GM18502 (cell line): ENCODE measurements around the gene GALM.
"Not testable (repeated sequence)": the region's sequence is repeated elsewhere in the genome, so short reads cannot be mapped to it uniquely, and the experiment has no call there.

Experiments used
- ATAC-seq: cut with Tn5 transposase; IDR thresholded peaks from one replicate; pipeline ENCODE4 v1.9.1; 2021; ENCODE audit warnings: mild to moderate bottlenecking; ENCODE audit not compliant: unreplicated experiment, poor library complexity

GALM gene

DNA sequence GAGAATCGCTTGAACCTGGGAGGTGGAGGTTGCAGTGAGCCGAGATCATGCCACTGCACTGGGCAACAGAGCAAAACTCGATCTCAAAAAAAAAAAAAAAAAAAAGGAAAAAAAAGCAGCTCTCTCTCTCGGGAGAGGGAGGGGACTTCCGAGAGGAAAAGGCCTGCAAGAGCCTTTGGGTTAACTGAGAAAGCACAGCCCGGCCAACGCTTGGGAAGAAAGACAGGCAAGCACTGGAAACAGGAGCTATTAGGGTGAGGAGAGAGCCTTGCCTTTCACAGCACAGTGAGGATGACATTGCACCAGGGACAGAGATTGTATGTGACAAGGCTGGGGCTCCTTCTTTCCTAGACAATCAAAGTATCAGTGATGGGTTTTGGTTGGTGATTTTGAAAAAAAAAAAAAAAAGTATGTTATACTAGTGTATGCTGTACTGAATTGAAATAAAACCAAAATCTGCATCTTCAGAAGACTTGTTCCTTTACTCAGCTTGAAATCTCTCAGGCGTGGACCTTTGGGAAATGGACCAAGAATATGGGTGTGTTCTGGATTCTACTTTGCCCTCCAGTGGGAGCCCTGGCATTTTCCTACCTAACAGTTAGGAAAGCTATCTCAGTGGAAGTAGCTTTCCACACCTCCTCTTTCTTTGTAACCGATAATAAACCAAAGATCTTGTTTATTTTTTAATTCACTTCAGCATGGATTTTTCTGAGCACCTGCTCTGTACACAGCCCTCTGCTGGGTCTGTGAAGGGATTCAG lies 68.6 kb downstream of the GALM start:
- no peak for ATAC-seq

DNA sequence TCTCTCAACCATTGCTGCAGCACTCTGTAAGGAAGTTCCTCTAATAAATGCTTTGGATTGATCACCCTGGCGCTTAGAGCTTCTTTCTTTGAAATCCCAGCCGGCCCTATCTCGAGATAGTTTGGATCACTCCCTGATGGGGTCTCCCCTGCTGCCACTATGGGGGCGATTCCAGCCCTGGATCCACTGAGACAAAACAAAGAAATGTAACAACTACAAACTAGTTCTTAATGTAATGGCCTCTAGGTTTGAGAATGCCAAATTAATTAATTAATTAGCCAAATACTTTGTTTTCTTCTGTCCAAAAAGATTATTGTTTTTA lies 70.0 kb downstream of the GALM start:
- no peak for ATAC-seq

DNA sequence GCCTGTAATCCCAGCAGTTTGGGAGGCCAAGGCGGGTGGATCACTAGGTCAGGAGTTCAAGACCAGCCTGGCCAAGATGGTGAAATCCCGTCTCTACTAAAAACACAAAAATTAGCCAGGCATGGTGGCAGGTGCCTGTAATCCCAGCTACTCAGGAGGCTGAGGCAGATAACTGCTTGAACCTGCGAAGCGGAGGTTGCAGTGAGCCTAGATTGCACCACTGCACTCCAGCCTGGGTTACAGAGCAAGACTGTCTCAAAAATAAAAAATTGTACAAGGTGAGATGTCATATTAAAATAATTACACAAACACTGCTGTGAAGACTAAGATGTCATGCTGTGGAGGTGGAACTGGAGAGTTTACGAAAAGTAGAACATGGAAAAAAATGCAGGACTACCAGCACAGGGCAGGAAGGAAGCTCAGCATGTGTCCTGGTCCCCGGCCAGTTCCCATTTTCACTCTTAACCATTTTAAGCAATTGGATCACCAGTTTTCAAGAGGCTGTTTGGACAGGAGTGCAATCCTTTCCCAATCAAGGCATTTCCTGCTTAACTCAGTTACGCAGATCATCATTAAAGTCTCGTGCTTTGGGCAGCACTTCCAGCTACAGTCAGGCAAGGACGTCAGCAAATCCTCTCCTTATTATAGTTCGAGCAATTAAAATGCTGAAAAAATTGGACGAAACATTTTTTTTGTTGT lies 71.2 kb downstream of the GALM start:
- ATAC-seq = not testable (repeated sequence)

DNA sequence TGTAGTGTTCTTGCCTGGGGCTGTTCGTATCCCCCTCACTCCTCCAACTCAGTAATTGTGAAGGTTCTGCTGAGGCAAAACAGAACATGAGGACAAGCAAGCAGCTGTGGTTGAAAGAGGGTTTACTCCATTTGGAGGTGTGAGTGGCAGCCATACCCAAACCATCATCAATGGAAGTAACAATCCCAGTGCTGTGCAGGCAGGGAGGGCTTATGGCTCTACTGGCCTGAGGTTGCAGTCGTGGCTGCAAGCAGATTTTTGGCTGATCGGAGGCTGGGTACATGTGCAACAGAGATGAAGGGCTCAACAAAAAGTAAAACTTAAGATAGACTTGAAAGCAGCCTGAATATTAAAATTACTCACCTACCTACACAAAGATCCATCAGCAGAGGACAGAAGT lies 72.0 kb downstream of the GALM start:
- no peak for ATAC-seq

DNA sequence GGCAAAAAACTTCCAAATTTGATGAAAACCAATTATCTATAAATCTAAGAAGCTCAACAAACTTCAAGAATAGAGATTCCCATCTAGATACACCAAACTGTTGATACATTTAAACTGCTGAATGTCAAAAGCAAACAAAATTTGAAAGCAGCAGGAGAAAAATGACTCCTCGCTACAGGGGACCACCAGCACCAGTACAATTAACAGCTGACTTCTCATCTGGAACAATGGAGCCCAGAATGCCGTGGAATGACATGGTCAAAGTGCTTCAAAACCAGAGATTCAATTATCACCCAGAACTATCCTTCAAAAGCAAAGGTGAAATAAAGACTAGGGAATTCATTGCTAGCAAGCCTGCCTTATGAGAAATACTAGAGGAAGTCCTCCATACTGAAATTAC lies 73.6 kb downstream of the GALM start:
- ATAC-seq = no peak

DNA sequence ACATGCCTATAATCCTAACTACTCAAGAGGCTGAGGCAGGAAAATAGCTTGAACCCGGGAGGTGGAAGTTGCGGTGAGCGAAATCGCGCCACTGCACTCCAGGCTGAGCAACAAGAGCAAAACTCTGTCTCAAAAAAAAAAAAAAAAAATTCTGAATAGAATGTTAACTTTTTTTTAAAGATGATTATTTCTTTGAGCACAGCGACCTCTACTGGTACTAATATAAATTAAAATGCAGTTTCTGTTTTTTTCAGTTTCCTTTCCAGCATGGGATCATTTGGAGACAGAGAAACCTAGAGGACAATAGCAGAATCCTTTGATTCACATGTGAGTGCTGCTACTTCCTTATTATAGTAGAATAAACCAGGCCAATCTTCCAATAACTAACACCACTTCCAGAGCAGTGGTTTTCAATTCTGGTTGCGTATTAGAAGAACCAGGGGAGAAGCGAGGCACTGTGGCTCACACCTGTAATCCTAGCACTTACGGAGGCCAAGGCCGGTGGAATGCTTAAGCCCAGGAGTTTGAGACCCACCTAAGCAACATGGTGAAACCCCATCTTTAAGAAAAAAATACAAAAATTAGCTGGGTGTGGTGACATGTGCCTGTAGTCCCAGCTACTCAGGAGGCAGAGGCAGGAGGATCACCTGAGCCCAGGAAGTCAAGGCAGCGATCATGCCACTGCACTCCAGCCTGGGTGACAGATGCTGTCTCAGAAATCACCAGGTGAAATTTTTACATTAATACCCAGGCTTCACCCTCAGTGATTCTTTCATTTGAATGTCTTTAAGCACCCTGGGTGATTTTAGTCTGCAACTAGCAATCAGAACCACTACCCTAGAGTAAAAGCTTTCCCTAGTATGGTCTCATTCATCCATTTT lies 75.2 kb downstream of the GALM start:
- ATAC-seq = no peak

DNA sequence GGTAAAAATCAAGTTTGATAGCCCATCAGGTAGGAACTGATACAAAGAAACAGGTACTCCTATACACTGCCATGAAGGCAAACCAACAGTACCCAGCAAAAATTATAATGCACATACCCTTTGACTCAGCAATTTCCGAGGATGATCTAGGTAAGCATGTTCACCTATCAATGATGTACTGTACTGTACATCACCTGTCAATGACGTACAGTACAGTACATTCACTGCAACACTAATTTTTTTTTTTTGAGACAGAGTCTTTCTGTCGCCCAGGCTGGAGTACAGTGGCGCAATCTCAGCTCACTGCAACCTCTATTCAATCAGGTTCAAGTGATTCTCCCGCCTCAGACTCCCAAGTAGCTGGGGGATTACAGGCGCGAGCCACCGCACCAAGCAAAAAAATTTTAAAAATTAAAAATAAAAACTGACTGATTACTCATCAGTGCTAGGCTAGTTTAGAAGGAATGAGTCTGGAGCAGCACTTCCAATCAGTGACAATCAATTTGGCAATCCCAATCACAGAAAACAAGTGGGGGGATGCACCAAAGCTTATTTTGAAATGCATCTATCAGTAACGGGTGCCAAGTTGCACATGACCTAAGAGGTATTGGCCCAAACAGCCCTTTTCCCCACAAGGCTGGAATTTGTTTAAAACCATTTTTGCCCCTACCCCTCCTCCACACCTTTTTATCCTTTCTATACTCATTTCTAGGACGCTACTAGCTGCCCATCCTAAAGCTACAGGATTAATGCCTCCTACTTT lies 77.1 kb downstream of the GALM start:
- ATAC-seq = no peak

DNA sequence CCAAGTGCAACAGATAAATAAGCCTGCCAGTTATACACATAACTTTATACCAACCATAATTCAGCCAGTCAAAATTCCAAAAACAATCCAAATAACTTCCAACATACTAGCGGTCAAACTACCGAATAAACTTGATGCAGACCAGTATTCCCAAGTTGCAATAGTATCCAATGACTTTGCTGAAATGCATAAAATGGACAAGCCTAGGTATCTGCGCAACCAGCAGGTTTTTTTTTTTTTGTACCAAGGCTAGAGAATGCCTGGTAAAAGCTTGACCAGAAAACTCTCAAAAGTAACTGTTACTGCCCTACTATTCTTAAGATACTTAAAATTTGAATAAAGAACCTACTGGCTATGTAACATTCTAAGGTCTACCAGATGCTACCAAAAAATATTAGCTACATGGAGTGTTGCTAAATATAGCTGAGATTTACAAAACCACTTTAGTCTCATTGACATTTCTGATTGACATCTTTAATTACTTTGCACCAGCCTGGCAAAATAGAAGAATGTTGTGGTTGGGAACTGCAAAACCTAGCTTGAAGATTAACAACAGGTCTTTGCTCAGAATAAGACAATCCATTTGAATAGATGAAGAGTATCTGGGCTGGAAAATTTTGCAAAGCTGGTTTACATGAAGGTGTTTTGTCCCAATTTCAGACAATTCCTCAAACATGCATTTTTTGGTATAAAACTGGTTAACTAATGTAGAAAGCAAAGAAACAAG lies 77.9 kb downstream of the GALM start:
- no peak for ATAC-seq

DNA sequence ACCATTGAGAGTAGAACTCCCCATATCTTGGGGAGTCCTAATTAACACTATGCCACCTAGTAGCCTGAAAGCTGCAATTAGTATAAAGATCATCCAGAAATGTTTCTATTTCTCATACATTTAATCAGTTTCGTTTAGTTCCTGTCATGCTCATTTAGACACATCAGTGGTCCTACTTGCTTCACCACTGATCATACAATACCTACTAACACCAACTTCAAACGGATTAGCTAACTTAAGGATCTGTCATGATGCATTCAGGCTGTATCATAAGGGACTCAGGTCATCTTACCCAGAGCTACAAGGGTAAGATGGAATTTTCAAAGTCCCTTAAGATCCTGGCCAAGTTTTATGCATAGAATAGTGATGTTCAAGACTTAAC lies 78.5 kb downstream of the GALM start:
- no peak for ATAC-seq

DNA sequence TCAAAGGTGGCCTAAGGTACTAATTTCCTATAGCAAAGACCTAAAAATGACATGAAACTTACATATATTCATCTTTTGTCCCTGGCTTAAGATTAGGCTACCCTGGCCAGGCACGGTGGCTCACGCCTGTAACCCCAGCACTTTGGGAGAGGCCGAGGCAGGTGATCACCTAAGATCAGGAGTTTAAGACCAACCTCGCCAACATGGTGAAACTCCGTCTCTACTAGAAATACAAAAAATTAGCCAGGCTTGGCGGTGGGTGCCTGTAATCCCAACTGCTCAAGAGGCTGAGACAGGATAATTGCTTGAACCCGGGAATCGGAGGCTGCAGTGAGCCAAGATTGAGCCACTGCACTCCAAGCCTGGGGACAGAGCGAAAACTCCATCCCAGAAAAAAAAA lies 79.4 kb downstream of the GALM start:
- no peak for ATAC-seq

DNA sequence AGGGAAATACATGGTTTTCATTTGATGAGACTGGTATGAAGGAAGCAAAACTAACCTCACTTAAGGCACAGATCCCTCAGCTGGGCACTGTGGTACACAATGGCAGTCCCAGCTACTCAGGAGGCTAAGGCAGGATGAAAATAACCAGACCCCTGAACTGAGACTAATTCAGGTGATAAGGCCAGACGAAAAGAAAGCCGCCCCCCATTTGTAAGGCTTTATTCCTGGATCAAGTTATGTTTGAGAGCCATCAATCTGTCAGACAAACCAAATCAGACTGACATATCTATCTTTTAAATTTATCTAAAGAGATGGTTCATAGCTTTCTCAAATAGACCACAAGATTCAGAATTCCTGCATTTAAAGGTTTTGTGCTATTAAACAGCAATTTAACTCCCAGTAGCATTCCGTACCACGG lies 81.1 kb downstream of the GALM start:
- no peak for ATAC-seq

DNA sequence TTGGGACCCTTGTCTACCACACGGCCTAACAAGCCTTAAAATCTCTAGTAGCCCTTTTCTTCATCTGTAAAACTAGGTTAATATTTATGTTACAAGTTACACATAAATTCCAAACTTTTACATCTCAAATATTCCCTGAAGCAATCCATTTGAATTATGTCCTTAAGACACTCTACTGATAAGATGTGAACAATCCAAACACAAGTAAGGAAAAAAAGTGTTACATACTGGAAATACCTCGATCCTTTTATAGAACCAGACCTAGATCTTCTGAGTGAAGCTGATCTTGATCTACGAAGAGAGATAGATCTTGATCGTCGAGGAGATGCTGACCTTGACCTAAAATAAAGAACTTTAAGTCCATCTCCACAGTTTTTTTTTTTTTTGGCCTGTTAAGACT lies 81.9 kb downstream of the GALM start:
- no peak for ATAC-seq

DNA sequence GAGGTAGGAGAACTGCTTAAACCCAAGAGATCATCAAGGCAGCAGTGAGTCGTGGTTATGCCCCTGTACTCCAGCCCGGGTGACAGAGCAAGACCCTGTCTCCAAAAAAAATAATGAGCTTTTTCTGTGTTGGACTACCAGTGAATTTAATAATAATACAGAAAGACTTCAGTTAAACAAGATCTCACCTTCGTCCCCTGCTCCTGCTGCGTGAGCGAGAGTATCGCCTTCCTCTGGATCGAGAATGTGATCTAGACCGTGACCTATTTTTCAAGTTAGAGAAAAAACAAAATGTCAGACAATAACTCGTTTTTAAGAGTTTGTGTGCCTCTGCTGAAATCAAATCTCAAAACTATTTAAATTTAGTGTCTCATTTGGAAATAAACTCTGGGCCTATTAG lies 82.5 kb downstream of the GALM start:
- ATAC-seq = no peak

DNA sequence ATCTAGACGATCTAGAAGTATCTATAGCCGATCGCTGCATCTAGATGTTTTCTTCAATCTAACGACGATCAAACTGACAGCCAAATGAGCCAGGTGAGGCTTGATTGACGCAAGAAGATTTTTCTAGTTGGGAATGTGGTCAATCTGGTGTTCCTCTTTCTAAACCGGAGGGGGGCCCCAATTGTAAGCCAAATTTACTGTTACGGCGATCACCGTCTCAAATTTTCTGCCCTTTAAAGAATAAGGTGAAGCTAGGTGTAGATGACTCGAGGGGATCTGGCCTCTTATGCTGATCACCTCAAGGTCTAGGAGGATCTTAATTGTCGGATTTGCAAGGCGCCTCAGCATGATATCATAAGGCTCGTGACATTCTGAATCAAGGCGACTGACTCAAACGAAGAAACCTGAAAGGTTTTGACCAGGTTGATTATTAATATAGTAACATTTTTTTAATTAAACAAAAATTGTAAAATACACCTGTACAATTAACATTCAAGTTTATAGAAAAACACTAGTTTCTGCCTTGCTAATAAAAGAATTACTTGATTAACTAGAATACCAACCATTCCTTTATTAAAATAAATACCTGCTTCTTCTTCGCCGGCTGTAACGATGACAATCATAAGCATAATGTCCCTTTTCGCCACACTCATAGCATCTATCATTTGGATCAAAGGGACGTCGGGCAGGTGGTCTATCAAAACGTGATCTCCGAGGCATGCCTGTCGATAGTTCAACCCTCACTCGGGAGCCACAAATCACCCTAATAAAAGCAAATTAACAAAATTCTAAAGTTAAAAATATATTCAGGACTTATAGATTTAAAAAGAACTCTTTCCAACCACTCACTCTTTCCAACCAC lies 83.3 kb downstream of the GALM start:
- ATAC-seq = no peak

DNA sequence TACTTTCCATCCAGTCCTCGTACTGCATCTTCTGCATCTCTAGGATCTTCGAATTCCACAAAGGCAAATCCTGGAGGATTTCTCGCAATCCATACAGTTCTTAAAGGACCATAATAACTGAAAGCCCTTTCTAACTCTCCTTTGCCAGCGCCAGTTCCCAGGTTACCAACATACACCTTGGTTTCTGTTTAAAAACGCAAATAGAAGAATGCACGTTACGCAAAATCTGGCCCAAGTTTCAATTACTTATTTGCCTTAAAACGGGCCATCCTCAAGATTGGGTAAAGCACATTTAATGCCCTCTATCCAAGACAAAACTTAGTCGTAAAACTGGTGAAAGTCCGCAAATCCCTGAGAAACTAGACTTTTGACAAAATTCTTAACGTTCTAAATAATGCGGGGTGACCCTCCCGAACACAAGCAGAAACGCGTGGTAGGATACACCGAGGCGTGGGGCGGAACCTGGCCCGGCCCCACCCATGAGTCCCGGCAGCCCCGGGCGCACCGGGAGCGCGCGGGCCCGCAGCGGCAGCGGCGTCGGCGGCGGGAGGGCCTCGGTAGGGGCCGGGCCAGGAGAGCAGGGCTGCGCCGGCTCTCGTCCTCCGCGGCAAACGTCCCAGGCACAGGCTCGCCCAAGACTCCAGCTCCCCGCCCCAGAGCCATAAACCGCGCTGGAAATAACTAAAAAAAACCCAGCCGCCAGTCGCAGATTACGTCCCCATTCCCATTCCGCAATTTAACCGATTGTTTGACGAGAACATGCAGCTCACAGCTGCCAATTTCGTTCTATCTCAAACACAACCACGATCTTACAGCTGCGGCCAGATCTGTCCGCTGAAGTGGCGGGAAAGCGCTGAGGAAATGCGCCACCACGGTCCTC lies 84.3 kb downstream of the GALM start:
- peak; percentile 34 for ATAC-seq

DNA sequence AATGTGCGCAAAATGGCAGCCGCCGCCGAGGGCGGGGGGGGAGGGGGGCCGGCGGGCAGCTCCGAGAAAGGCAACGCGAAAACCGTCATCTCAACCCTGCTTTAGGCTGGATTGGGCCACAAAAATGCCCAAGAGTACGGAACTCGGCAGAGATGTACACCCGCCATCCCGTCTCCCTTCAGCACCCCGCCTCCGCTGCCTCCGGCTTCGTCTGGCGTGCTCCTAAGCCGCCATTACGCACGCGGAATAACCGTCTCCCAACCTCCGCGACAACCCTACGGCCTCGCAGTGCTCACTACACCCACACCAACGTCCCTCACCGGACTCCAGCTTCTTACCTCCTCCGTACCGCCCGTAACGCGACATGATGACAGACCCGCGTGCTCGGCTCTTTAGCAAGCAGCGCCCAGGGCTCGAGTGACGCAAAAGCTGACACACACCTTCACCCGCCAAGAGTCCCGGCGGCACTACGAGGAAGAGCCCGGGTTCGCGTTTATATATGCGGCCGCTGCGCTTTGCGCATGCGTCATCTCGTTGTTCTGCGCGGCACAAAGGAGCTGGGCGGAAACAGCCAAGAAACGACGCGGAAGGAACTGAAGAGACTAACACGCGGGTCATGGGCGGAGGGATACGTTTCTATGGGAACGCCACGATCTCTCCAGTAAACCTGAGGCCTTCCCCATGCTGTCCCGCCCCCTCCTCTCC lies 85.1 kb downstream of the GALM start, which contains the start of gene SRSF7:
TSS of gene SRSF7 (minus strand) at position 471 of the 705 bp plus-strand sequence. CDS start at position 366, 105 bp downstream.
- peak; percentile 75 for ATAC-seq
